Measurements from ENCODE around the gene PRKAG1. TPM values are rescaled to one million over a fixed set of nuclear protein-coding genes. Genes with fewer than 3 reads are reported as not detected.

PRKAG1 gene
- total and polyA plus RNA-seq, 10 of the 15 experiments (the other 5 are each of a cell fraction or from before 2014, with no cell fraction given) = 44.5 to 91.6 (median 60.9) TPM

- TF ChIP-seq RCOR1 (conservative IDR thresholded peaks at IDR 0.05; ENCODE audit: low read depth, low read length) (no peak), TCF3 (IDR thresholded peaks at IDR 0.05; ENCODE audit: borderline replicate concordance, insufficient read depth, low read depth, low read length) (no peak), ELK1 (IDR thresholded peaks at IDR 0.05; ENCODE audit: low read depth, low read length) (no peak), SREBF2 (IDR thresholded peaks at IDR 0.05; ENCODE audit: low read length) (no peak), MEF2B (IDR thresholded peaks at IDR 0.05; ENCODE audit: partially characterized antibody, poor library complexity, severe bottlenecking) (no peak)
Measured at GRCh38 chr12:49012739-49013138, 5.8 kb downstream of the PRKAG1 start (continued).

DNA sequence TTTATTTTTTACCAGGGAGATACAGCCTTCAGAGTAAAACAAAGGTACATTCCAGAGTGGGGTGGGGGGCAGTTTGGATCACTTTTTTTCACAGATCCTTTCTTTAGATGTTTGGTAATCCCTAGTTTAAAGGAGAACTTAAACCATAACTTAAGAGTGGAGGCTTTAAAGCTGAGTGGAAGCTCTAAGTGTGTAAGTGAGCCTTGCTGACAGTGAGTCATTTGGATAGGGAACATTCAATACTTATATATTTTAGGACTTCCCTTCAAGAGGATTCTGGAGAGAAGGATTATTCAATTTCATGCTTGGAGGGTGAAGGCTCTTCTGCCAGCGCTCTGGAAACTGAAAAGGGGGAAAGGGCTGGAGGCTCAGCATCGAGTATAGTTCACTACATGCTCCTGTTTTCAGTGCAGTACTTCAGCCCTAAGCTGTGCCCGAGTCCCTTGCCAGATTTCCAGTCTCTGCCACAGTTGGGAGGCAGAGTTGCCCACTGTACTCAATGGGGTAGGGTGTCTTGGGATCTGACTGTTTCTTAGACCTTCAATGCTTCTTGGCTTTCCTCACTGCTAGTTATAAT lies 8.4 kb downstream of the PRKAG1 start:
- intact Hi-C loops (cut with micrococcal nuclease; ENCODE audit: unreplicated experiment) (no loop called here), in situ Hi-C loops (cut with MboI) (no loop called here)
- Histone ChIP-seq H3K27me3 (replicated peaks in 1 of 2; ENCODE audit: control insufficient read depth in 2 of 2, insufficient read depth in 2 of 2, low read length in 1 of 2) (no peaks in the 10 kb centered on the region), H2AFZ (ENCODE audit: control insufficient read depth, low read depth, low read length) (no peak overlapping the region), H3K4me1 (ENCODE audit: control insufficient read depth, insufficient read depth, low read length) (no peaks in the 10 kb centered on the region), H3K36me3 (ENCODE audit: control insufficient read depth in 2 of 2, insufficient read depth in 2 of 2, low read length in 1 of 2) (peaks cover 0 to 21% of the 10 kb centered on the region in 2 experiments; a peak in 3 of 4 replicates), H3K27ac (ENCODE audit: control insufficient read depth, insufficient read depth) (no peak overlapping the region), H3K79me2 (ENCODE audit: control insufficient read depth, insufficient read depth, low read length) (peaks cover 4% of the 10 kb centered on the region), H3K9ac (ENCODE audit: control insufficient read depth, insufficient read depth, low read length) (no peak overlapping the region), H3K4me2 (ENCODE audit: control insufficient read depth, insufficient read depth) (no peak overlapping the region), H3K4me3 (no peak overlapping the region), H3K9me3 (replicated peaks; ENCODE audit: control insufficient read depth, insufficient read depth, low read length) (no peaks in the 10 kb centered on the region), H4K20me1 (ENCODE audit: control insufficient read depth, insufficient read depth) (no peaks in the 10 kb centered on the region)
- 100% methylated on average over 3 of the region's 3 CpGs for WGBS (ENCODE audit: insufficient coverage, insufficient replicate concordance, low lambda C conversion rate, missing lambda C conversion rate)
- ChIA-PET POLR2A (interaction anchor here (2.4 kb wide), 1 partner anchor 10 kb away, joined by 6 read pairs; no protein-coding TSS in a partner anchor), SMC1A (ENCODE audit: uncharacterized antibody, unreplicated experiment) (interaction anchor here (0.5 kb wide), 1 partner anchor 257 kb away, joined by 3 read pairs; no protein-coding TSS in a partner anchor), CTCF (interaction anchor here (0.7 to 11.1 kb wide), 4 partner anchors 13 to 158 kb away, joined by 3 to 172 read pairs (median 7); partner anchors contain the start of genes DDN and DDX23), RAD21 (ENCODE audit: unreplicated experiment) (no interaction called here)
- ATAC-seq (no peak), FAIRE-seq (no peak), DNase-seq (ENCODE audit: low read depth, low spot score) (no peak)
- BruUV-seq (replicated peaks) = no TSS peak
- TF ChIP-seq SRF (IDR thresholded peaks at IDR 0.05; ENCODE audit: low read depth in 2 of 2, low read length in 2 of 2) = no peak
- no peak for TF ChIP-seq MEF2B (IDR thresholded peaks at IDR 0.05; ENCODE audit: partially characterized antibody, poor library complexity, severe bottlenecking)
- no peak for TF ChIP-seq NR2F1 (conservative IDR thresholded peaks at IDR 0.05)
- no peak for TF ChIP-seq NFXL1 (IDR thresholded peaks at IDR 0.05; ENCODE audit: borderline replicate concordance)
- no peak for TF ChIP-seq RB1 (IDR thresholded peaks at IDR 0.05; ENCODE audit: borderline replicate concordance)
- TF ChIP-seq, protein P1, sequence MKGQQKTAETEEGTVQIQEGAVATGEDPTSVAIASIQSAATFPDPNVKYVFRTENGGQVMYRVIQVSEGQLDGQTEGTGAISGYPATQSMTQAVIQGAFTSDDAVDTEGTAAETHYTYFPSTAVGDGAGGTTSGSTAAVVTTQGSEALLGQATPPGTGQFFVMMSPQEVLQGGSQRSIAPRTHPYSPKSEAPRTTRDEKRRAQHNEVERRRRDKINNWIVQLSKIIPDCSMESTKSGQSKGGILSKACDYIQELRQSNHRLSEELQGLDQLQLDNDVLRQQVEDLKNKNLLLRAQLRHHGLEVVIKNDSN (IDR thresholded peaks at IDR 0.05; ENCODE audit: borderline replicate concordance, extremely low read length, insufficient read depth, low read depth, low read length) = no peak
- no peak for TF ChIP-seq WRNIP1 (IDR thresholded peaks at IDR 0.05; ENCODE audit: borderline replicate concordance, low read depth, low read length)
- TF ChIP-seq, protein P2, sequence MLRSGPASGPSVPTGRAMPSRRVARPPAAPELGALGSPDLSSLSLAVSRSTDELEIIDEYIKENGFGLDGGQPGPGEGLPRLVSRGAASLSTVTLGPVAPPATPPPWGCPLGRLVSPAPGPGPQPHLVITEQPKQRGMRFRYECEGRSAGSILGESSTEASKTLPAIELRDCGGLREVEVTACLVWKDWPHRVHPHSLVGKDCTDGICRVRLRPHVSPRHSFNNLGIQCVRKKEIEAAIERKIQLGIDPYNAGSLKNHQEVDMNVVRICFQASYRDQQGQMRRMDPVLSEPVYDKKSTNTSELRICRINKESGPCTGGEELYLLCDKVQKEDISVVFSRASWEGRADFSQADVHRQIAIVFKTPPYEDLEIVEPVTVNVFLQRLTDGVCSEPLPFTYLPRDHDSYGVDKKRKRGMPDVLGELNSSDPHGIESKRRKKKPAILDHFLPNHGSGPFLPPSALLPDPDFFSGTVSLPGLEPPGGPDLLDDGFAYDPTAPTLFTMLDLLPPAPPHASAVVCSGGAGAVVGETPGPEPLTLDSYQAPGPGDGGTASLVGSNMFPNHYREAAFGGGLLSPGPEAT (IDR thresholded peaks at IDR 0.05; ENCODE audit: low read depth) = no peak
- TF ChIP-seq, protein P3, sequence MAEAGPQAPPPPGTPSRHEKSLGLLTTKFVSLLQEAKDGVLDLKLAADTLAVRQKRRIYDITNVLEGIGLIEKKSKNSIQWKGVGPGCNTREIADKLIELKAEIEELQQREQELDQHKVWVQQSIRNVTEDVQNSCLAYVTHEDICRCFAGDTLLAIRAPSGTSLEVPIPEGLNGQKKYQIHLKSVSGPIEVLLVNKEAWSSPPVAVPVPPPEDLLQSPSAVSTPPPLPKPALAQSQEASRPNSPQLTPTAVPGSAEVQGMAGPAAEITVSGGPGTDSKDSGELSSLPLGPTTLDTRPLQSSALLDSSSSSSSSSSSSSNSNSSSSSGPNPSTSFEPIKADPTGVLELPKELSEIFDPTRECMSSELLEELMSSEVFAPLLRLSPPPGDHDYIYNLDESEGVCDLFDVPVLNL (IDR thresholded peaks at IDR 0.05; ENCODE audit: low read depth, low read length) = no peak
- TF ChIP-seq ZNF384 (IDR thresholded peaks at IDR 0.05; ENCODE audit: borderline replicate concordance, low read depth, low read length) = no peak
- no peak for TF ChIP-seq SREBF1 (IDR thresholded peaks at IDR 0.05; ENCODE audit: low read length)

Measured in GM12878 (cell line).